Neural cell (in vitro differentiated cells): ENCODE measurements around the gene COX17. TPM values are rescaled to one million over a fixed set of nuclear protein-coding genes. Genes with fewer than 3 reads are reported as not detected.

Source experiments
- H2AFZ ChIP-seq: fragments of 200-600, 300-800 bp; sonication (generic), shearing (Covaris generic); 2 replicates; pipeline ENCODE4 v1.6.0; 2014; ENCODE audit warnings: low read depth, mild to moderate bottlenecking, antibody characterized with exemption, low read length, moderate library complexity
- H3F3A ChIP-seq: fragments of 200-600 bp; shearing (Covaris generic); 2 replicates; pipeline ENCODE4 v1.6.1; 2016; ENCODE audit warnings: mild to moderate bottlenecking, moderate library complexity, mixed read lengths, antibody characterized with exemption, low read length; ENCODE audit not compliant: insufficient read depth, poor library complexity, severe bottlenecking
- H3K27ac ChIP-seq: fragments of 200-600, 300-800 bp; sonication (generic), shearing (Covaris generic); 2 replicates; pipeline ENCODE4 v1.5.1; 2014; ENCODE audit warnings: mild to moderate bottlenecking, low read length, moderate library complexity
- H3K27me3 ChIP-seq: fragments of 300-800, 200-600 bp; sonication (generic), shearing (Covaris generic); 2 replicates; pipeline ENCODE4 v1.6.0; 2014; ENCODE audit warnings: mild to moderate bottlenecking, low read depth, low read length, moderate library complexity; ENCODE audit not compliant: insufficient read depth
- H3K36me3 ChIP-seq: fragments of 300-800, 200-600 bp; sonication (generic), shearing (Covaris generic); 2 replicates; pipeline ENCODE4 v1.5.1; 2014; ENCODE audit warnings: mild to moderate bottlenecking, antibody characterized with exemption, low read length, moderate library complexity; ENCODE audit not compliant: insufficient read depth
- H3K4me2 ChIP-seq: fragments of 300-800, 200-600 bp; sonication (generic), shearing (Covaris generic); 2 replicates; pipeline ENCODE4 v1.6.0; 2014; ENCODE audit warnings: mild to moderate bottlenecking, low read length
- H3K4me3 ChIP-seq: fragments of 300-800, 200-600 bp; sonication (generic), shearing (Covaris generic); 2 replicates; pipeline ENCODE4 v1.5.1; 2014; ENCODE audit warnings: mild to moderate bottlenecking, low read length, moderate library complexity
- H3K79me2 ChIP-seq: fragments of 200-600 bp; shearing (Covaris generic); replicated peaks from 2 replicates; pipeline ENCODE4 v1.6.0; 2014; ENCODE audit warnings: mild to moderate bottlenecking, low read length, moderate library complexity; ENCODE audit not compliant: insufficient read depth
- H3K9ac ChIP-seq: fragments of 300-800, 200-600 bp; sonication (generic), shearing (Covaris generic); 2 replicates; pipeline ENCODE4 v1.6.1; 2016; ENCODE audit warnings: mild to moderate bottlenecking, low read length, mixed read lengths
- H3K9me2 ChIP-seq: fragments of 200-600 bp; shearing (Covaris generic); 2 replicates; pipeline ENCODE4 v1.6.1; 2016; ENCODE audit warnings: mild to moderate bottlenecking, low read length, mixed read lengths; ENCODE audit not compliant: insufficient read depth
- H3K9me3 ChIP-seq: fragments of 200-600, 300-800 bp; sonication (generic), shearing (Covaris generic); 2 replicates; pipeline ENCODE4 v1.6.1; 2016; ENCODE audit warnings: mild to moderate bottlenecking, mixed run types, low read length, moderate library complexity, mixed read lengths
- H4K20me1 ChIP-seq: fragments of 200-600 bp; shearing (Covaris generic); 2 replicates; pipeline ENCODE4 v1.6.1; 2016; ENCODE audit warnings: mild to moderate bottlenecking, mixed run types; ENCODE audit not compliant: insufficient read depth
- EP300 ChIP-seq: fragments of 450-650 bp; conservative IDR thresholded peaks from 2 replicates; pipeline ENCODE4 v1.6.1; 2014; ENCODE audit warnings: antibody characterized with exemption, mild to moderate bottlenecking, moderate library complexity; ENCODE audit not compliant: poor library complexity, severe bottlenecking
- EZH2 ChIP-seq: fragments of 200-600, 300-800 bp; shearing (Covaris generic), sonication (generic); IDR thresholded peaks from 2 replicates; pipeline ENCODE4 v1.6.1; 2014; ENCODE audit warnings: antibody characterized with exemption, low read length, borderline replicate concordance, mild to moderate bottlenecking; ENCODE audit not compliant: insufficient read depth, poor library complexity, severe bottlenecking
- MXI1 ChIP-seq: fragments of 450-650 bp; conservative IDR thresholded peaks from 2 replicates; pipeline ENCODE4 v1.6.1; 2014; ENCODE audit warnings: antibody characterized with exemption, mild to moderate bottlenecking; ENCODE audit not compliant: poor library complexity, severe bottlenecking
- POLR2AphosphoS5 ChIP-seq: IDR thresholded peaks from 2 replicates; pipeline ENCODE4 v1.6.1; 2012
- RAD21 ChIP-seq: fragments of 450-650 bp; conservative IDR thresholded peaks from 2 replicates; pipeline ENCODE4 v1.6.1; 2014; ENCODE audit warnings: antibody characterized with exemption, mild to moderate bottlenecking, moderate library complexity
- SMC3 ChIP-seq: fragments of 450-650 bp; conservative IDR thresholded peaks from 2 replicates; pipeline ENCODE4 v1.6.1; 2014; ENCODE audit warnings: antibody characterized with exemption, mild to moderate bottlenecking, moderate library complexity; ENCODE audit not compliant: poor library complexity
- TAF1 ChIP-seq: IDR thresholded peaks from 2 replicates; pipeline ENCODE4 v1.6.1; 2012; ENCODE audit warnings: low read depth
- polyA minus RNA-seq: library from RNA; depleted of rRNA, polyadenylated mRNA; stranded (reverse); fragments of >200 nt; gene quantifications from 2 replicates; pipeline ENCODE4 v1.2.3, GENCODE V29; 2014
- polyA plus RNA-seq: library from polyadenylated mRNA; depleted of rRNA; stranded (reverse); fragments of >200 nt; gene quantifications from 2 replicates; pipeline ENCODE4 v1.2.3, GENCODE V29; 2014
- TF ChIP-seq, protein P1 (sequence below): fragments of 450-650 bp; IDR thresholded peaks from 2 replicates; pipeline ENCODE4 v1.5.1; 2014; ENCODE audit warnings: antibody characterized with exemption, mild to moderate bottlenecking, moderate library complexity; ENCODE audit not compliant: poor library complexity, severe bottlenecking
- TF ChIP-seq, protein P2 (sequence below): IDR thresholded peaks from 2 replicates; pipeline ENCODE4 v1.6.1; 2012; ENCODE audit warnings: borderline replicate concordance

The COX17 gene, protein sequence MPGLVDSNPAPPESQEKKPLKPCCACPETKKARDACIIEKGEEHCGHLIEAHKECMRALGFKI
- polyA plus RNA-seq (49.4 and 74.7 TPM in 2 replicates), polyA minus RNA-seq (16.3 and 22.8 TPM in 2 replicates)

DNA sequence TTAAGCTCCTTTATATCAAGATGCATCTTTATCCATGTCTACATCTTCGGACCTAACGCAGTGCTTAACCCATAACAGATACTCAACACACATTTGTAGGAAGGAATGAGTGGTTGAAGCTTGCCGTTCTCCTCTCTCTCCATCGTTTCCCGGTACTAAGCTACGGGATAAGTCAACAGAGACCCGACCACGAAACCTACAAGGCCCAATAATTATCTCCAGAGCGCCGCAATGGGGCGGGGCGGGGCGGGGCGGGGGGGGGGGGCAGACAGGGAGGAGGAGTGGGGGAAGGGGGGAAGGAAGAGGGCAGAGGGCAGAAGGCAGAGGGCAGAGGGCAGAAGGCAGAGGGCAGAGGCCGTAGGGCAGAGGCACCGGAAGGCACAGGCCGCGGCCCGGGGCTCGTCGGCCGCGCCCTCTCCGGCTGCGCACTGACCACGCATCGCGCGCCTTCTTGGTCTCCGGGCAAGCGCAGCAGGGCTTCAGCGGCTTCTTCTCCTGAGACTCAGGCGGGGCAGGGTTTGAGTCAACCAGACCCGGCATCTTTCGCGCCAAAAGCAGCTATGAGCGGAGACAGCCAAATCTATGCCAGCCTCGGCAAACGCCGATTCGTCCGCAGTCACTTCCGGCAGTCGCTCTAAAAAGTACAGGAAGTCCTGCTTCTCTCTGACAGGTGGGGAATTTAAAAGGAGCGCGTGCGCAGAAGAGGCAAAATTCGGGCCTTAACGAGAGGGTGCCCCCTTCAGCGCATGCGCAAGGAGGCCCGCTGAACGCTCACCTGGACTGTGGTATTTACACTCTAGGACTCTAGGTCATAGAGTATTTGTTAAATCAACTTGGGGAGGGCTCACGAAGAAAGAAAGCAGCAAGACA is at the start of gene COX17:
Gene COX17, minus strand, starts transcription at position 636 of the 870 bp plus-strand sequence. Its CDS starts 96 bp downstream, at position 540.
- H3K9ac ChIP-seq: peak within 1 kb of the TSS; percentile 67
- TF ChIP-seq, protein P1, sequence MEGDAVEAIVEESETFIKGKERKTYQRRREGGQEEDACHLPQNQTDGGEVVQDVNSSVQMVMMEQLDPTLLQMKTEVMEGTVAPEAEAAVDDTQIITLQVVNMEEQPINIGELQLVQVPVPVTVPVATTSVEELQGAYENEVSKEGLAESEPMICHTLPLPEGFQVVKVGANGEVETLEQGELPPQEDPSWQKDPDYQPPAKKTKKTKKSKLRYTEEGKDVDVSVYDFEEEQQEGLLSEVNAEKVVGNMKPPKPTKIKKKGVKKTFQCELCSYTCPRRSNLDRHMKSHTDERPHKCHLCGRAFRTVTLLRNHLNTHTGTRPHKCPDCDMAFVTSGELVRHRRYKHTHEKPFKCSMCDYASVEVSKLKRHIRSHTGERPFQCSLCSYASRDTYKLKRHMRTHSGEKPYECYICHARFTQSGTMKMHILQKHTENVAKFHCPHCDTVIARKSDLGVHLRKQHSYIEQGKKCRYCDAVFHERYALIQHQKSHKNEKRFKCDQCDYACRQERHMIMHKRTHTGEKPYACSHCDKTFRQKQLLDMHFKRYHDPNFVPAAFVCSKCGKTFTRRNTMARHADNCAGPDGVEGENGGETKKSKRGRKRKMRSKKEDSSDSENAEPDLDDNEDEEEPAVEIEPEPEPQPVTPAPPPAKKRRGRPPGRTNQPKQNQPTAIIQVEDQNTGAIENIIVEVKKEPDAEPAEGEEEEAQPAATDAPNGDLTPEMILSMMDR: no peak
- TF ChIP-seq SMC3: no peak
- peak; percentile 74 for TF ChIP-seq POLR2AphosphoS5
- peak; percentile 28 for TF ChIP-seq TAF1
- TF ChIP-seq EP300: peak; percentile 27
- TF ChIP-seq MXI1: peak; percentile 79
- no peak for TF ChIP-seq RAD21
- TF ChIP-seq, protein P2, sequence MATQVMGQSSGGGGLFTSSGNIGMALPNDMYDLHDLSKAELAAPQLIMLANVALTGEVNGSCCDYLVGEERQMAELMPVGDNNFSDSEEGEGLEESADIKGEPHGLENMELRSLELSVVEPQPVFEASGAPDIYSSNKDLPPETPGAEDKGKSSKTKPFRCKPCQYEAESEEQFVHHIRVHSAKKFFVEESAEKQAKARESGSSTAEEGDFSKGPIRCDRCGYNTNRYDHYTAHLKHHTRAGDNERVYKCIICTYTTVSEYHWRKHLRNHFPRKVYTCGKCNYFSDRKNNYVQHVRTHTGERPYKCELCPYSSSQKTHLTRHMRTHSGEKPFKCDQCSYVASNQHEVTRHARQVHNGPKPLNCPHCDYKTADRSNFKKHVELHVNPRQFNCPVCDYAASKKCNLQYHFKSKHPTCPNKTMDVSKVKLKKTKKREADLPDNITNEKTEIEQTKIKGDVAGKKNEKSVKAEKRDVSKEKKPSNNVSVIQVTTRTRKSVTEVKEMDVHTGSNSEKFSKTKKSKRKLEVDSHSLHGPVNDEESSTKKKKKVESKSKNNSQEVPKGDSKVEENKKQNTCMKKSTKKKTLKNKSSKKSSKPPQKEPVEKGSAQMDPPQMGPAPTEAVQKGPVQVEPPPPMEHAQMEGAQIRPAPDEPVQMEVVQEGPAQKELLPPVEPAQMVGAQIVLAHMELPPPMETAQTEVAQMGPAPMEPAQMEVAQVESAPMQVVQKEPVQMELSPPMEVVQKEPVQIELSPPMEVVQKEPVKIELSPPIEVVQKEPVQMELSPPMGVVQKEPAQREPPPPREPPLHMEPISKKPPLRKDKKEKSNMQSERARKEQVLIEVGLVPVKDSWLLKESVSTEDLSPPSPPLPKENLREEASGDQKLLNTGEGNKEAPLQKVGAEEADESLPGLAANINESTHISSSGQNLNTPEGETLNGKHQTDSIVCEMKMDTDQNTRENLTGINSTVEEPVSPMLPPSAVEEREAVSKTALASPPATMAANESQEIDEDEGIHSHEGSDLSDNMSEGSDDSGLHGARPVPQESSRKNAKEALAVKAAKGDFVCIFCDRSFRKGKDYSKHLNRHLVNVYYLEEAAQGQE: no peak
- TF ChIP-seq EZH2: no peak
- H3K4me3 ChIP-seq: peak within 1 kb of the TSS; percentile 79

DNA sequence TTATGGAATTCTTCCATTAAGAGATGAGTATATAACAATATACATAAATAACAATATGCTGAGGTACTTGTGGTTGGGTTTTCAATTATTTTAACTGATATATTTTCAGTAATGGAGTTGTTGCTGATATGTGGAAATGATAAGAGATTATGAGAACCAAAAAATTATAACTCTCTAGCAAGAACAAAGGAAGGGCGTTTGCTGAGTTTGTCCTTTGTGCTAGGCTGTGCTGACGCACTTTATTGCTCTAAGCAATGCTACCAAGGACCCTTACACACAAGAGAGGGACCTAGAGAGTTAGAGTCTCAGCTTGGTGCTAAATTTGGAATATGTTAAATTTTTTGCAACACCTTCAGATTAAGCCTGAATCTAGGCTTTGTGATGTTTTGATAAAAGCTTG is 49.7 kb upstream of the COX17 start:
- Histone ChIP-seq H3K9me3 (no peaks in the 10 kb centered on the region), H4K20me1 (no peaks in the 10 kb centered on the region), H2AFZ (no peak overlapping the region), H3K4me2 (no peak overlapping the region), H3K27ac (no peak overlapping the region), H3K9me2 (no peaks in the 10 kb centered on the region), H3K4me3 (no peak overlapping the region), H3K27me3 (no peaks in the 10 kb centered on the region), H3K9ac (no peak overlapping the region), H3K36me3 (no peaks in the 10 kb centered on the region), H3K79me2 (no peaks in the 10 kb centered on the region), H3F3A (no peaks in the 10 kb centered on the region)
- TF ChIP-seq MXI1 (no peak), EP300 (no peak), EZH2 (no peak), POLR2AphosphoS5 (no peak), RAD21 (no peak), SMC3 (no peak), TAF1 (no peak)
- TF ChIP-seq, protein P2: no peak
- TF ChIP-seq, protein P1: no peak

More for the DNA sequence above, at the start of gene COX17:
- Histone ChIP-seq H3K36me3 (no peaks in the 10 kb centered on the region), H3K9me2 (no peaks in the 10 kb centered on the region), H3K79me2 (peaks cover 15% of the 10 kb centered on the region), H3K27ac (peak within 1 kb of the TSS; percentile 63), H3K4me2 (peak within 1 kb of the TSS; percentile 76), H2AFZ (peak within 1 kb of the TSS; percentile 80), H4K20me1 (no peaks in the 10 kb centered on the region), H3K9me3 (no peaks in the 10 kb centered on the region), H3F3A (no peaks in the 10 kb centered on the region), H3K27me3 (no peaks in the 10 kb centered on the region)
